ENCODE results near the gene SIRPB2.

The SIRPB2 gene

DNA sequence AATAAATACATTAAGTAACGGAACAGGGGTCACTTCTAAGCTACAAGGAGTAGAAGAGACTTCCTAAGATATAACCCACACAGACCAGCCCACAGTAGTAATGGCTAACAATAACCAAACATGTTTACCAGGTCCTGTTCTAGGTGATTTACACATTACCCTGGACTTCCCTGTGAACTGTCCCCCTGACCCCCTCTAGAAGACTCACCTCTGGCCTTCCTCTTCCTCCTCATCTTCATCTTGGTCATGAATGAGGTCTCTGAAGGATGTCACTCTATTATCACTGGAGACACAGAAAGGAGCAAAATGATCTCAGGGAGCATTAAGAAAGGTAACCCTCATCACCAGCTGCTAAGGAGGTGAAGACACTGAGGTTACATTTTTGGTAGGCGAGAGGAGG is 33.2 kb downstream of the SIRPB2 start:
- TF ChIP-seq FOXP2 (optimal IDR thresholded peaks at IDR 0.05; ENCODE audit: borderline replicate concordance, extremely low read depth, extremely low read length, insufficient read depth) (no peak), SIN3A (IDR thresholded peaks at IDR 0.05; ENCODE audit: borderline replicate concordance, insufficient read depth, low read length) (no peak), POLR2AphosphoS5 (IDR thresholded peaks at IDR 0.05; ENCODE audit: low read depth, low read length) (no peak), TAF1 (IDR thresholded peaks at IDR 0.05; ENCODE audit: borderline replicate concordance, insufficient read depth, low read length) (no peak)
- TF ChIP-seq, protein P1, sequence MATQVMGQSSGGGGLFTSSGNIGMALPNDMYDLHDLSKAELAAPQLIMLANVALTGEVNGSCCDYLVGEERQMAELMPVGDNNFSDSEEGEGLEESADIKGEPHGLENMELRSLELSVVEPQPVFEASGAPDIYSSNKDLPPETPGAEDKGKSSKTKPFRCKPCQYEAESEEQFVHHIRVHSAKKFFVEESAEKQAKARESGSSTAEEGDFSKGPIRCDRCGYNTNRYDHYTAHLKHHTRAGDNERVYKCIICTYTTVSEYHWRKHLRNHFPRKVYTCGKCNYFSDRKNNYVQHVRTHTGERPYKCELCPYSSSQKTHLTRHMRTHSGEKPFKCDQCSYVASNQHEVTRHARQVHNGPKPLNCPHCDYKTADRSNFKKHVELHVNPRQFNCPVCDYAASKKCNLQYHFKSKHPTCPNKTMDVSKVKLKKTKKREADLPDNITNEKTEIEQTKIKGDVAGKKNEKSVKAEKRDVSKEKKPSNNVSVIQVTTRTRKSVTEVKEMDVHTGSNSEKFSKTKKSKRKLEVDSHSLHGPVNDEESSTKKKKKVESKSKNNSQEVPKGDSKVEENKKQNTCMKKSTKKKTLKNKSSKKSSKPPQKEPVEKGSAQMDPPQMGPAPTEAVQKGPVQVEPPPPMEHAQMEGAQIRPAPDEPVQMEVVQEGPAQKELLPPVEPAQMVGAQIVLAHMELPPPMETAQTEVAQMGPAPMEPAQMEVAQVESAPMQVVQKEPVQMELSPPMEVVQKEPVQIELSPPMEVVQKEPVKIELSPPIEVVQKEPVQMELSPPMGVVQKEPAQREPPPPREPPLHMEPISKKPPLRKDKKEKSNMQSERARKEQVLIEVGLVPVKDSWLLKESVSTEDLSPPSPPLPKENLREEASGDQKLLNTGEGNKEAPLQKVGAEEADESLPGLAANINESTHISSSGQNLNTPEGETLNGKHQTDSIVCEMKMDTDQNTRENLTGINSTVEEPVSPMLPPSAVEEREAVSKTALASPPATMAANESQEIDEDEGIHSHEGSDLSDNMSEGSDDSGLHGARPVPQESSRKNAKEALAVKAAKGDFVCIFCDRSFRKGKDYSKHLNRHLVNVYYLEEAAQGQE (IDR thresholded peaks at IDR 0.05; ENCODE audit: insufficient read depth in 1 of 2, low read depth in 2 of 2, low read length in 2 of 2), result no peak

DNA sequence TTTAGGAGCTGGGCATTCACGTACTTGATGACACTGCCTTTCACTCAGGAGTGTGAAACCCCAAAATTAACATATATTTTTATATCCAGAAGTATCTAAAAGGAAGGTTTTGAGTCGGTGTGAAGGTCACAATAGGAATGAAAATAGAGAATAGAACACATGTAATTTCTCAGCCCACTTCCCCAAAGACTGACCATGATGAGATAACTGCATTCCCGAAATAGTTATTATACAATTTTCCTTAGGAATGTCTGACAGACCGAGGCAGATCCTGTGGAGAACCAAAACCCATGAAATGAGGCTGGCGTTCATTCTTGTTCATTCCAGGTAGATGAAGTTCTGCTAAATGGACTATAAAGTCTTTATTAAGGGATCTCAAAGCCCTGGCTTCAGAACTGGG is 34.9 kb downstream of the SIRPB2 start:
- TF ChIP-seq TAF1 (IDR thresholded peaks at IDR 0.05; ENCODE audit: borderline replicate concordance, insufficient read depth, low read length), result no peak
- TF ChIP-seq, protein P1 (IDR thresholded peaks at IDR 0.05; ENCODE audit: insufficient read depth in 1 of 2, low read depth in 2 of 2, low read length in 2 of 2), result no peak
- TF ChIP-seq FOXP2 (optimal IDR thresholded peaks at IDR 0.05; ENCODE audit: borderline replicate concordance, extremely low read depth, extremely low read length, insufficient read depth), result no peak
- no peak for TF ChIP-seq SIN3A (IDR thresholded peaks at IDR 0.05; ENCODE audit: borderline replicate concordance, insufficient read depth, low read length)
- no peak for TF ChIP-seq POLR2AphosphoS5 (IDR thresholded peaks at IDR 0.05; ENCODE audit: low read depth, low read length)

DNA sequence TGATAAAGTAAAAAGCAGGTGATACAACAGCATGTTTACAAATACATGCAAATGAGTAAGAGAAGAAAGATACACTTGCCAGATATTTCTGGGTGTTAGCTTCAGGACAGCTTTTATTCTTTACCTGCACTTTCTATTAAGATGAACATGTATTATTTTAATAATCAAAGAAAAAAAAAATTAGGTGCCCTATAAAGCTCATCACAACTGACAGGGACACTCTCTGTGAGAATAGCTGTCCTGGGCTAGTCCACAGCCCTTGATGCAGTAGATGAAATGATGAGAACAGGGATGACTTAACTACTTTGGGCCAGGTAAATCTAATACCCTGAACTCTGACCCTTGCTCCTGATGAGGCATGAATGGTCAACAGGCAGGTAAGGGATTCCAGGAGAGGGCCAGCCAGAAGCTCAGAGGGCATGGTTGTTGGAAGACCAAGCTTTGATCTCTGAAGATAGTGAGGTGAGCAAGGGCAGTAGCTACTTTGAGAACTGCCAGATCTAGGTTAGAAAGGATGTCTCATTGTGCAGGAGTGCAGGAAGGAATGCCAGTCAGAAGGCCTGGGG is 40.2 kb downstream of the SIRPB2 start:
- TF ChIP-seq, protein P1 (IDR thresholded peaks at IDR 0.05; ENCODE audit: insufficient read depth in 1 of 2, low read depth in 2 of 2, low read length in 2 of 2), result no peak
- TF ChIP-seq SIN3A (IDR thresholded peaks at IDR 0.05; ENCODE audit: borderline replicate concordance, insufficient read depth, low read length) (no peak), FOXP2 (optimal IDR thresholded peaks at IDR 0.05; ENCODE audit: borderline replicate concordance, extremely low read depth, extremely low read length, insufficient read depth) (no peak), POLR2AphosphoS5 (IDR thresholded peaks at IDR 0.05; ENCODE audit: low read depth, low read length) (no peak), TAF1 (IDR thresholded peaks at IDR 0.05; ENCODE audit: borderline replicate concordance, insufficient read depth, low read length) (no peak)

DNA sequence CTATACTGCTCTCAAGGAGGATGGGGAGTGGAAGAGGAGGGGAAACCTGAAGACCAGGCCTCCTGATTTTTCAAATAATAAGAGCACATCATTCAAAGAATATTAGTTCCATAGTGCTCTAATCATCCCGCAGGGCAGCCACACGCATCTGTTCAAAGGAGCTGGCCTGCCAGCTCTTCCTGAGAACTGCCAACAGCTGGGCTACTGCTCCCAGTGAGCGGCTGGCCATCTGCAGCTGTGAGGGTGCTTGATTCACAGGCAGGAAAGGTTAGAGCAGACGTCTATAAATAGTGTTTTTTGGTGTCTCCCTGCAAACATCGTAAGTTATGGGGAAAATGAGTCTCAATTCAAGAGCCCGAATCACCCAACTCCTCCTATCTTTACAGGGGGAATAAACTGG is 41.9 kb downstream of the SIRPB2 start:
- TF ChIP-seq SIN3A (IDR thresholded peaks at IDR 0.05; ENCODE audit: borderline replicate concordance, insufficient read depth, low read length) (no peak), POLR2AphosphoS5 (IDR thresholded peaks at IDR 0.05; ENCODE audit: low read depth, low read length) (no peak), FOXP2 (optimal IDR thresholded peaks at IDR 0.05; ENCODE audit: borderline replicate concordance, extremely low read depth, extremely low read length, insufficient read depth) (no peak), TAF1 (IDR thresholded peaks at IDR 0.05; ENCODE audit: borderline replicate concordance, insufficient read depth, low read length) (no peak)
- TF ChIP-seq, protein P1 (IDR thresholded peaks at IDR 0.05; ENCODE audit: insufficient read depth in 1 of 2, low read depth in 2 of 2, low read length in 2 of 2), result no peak

Measured in PFSK-1 (cell line).